Heart left ventricle (tissue), 13 donors: ENCODE measurements around the gene POFUT2.

Source experiments
- POLR2A ChIP-seq, 2 donors: fragments of 450-650 bp; IDR thresholded peaks; one replicate each; pipeline ENCODE4 v1.6.1; 2017; ENCODE audit warnings: antibody characterized with exemption in 2 of 2, mild to moderate bottlenecking in 2 of 2, moderate library complexity in 2 of 2
- TF ChIP-seq, protein P1 (sequence below), 12 donors: fragments of 200-600 bp; sonication (generic) in 4 of 12; IDR thresholded peaks; one replicate each; pipeline versions ENCODE4 v1.5.0 to v1.8.0; 2018 to 2022; ENCODE audit warnings: antibody characterized with exemption in 12 of 12, mild to moderate bottlenecking in 5 of 12
- donor health status: ischemic (EF 13 %, LVEDD 7.1; RV severe dilation, severe dysfunction).
- donor health status: DM: no; HTN: yes; CAD: no.
- donor health status: DM: no; HTN: no; CAD: no.
- donor health status: ischemic (EF 25% LVEDD 6.9; RV normal size, moderate dysfunction).
- donor health status: ischemic (EF 25% LVEDD 5.7; RV mildly dilated, moderate dysfunction).
- donor health status: ischemic (EF 35%, LVEDD 5.7; RV mildly dilated, moderate dysfunction).
- donor health status: nonischemic (EF 11% LVEDD 7.7; RV severe dilation, severe dysfunction).
- donor health status: DM: yes; HTN: yes; CAD: no.
- donor health status: PGD.
- donor health status: ischemic (EF 29% LVEDD 5.4; RV normal size, mild dysfunction).
- donor health status: nonischemic (EF 23%, LVEDD 6.1; RV moderate dilation, normal function).

- TF ChIP-seq, protein P1, sequence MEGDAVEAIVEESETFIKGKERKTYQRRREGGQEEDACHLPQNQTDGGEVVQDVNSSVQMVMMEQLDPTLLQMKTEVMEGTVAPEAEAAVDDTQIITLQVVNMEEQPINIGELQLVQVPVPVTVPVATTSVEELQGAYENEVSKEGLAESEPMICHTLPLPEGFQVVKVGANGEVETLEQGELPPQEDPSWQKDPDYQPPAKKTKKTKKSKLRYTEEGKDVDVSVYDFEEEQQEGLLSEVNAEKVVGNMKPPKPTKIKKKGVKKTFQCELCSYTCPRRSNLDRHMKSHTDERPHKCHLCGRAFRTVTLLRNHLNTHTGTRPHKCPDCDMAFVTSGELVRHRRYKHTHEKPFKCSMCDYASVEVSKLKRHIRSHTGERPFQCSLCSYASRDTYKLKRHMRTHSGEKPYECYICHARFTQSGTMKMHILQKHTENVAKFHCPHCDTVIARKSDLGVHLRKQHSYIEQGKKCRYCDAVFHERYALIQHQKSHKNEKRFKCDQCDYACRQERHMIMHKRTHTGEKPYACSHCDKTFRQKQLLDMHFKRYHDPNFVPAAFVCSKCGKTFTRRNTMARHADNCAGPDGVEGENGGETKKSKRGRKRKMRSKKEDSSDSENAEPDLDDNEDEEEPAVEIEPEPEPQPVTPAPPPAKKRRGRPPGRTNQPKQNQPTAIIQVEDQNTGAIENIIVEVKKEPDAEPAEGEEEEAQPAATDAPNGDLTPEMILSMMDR (IDR thresholded peaks at IDR 0.05), result no peak
- TF ChIP-seq POLR2A (IDR thresholded peaks at IDR 0.05), result no peak
Observed at GRCh38 chr21:45257673-45258341, 29.9 kb downstream of the POFUT2 start.
